Fibroblast of villous mesenchyme (primary cell): Measurements from ENCODE around the gene CARMIL1. TPM values are rescaled to one million over a fixed set of nuclear protein-coding genes. Genes with fewer than 3 reads are reported as not detected.
A peak's percentile ranks its signal among the peaks of the same experiment; 100 is the strongest.

ENCODE experiments used
- DNase-seq: peaks from one replicate; pipeline ENCODE4 v3.0.0-alpha.2; 2010; ENCODE audit warnings: low read depth
- H3K4me3 ChIP-seq: 2 replicates; pipeline ENCODE4 v1.5.1; 2011; ENCODE audit warnings: low read depth, mild to moderate bottlenecking, low read length
- CTCF ChIP-seq: IDR thresholded peaks from 2 replicates; pipeline ENCODE4 v1.5.1; 2012; ENCODE audit warnings: low read depth, mild to moderate bottlenecking, low read length; ENCODE audit not compliant: insufficient read depth
- total RNA-seq: library from RNA; depleted of rRNA; stranded (reverse); fragments of >200 nt; gene quantifications from 2 replicates; pipeline ENCODE4 v1.2.3, GENCODE V29; 2012

The CARMIL1 gene
- total RNA-seq, 1 donor = 11.2 TPM

DNA sequence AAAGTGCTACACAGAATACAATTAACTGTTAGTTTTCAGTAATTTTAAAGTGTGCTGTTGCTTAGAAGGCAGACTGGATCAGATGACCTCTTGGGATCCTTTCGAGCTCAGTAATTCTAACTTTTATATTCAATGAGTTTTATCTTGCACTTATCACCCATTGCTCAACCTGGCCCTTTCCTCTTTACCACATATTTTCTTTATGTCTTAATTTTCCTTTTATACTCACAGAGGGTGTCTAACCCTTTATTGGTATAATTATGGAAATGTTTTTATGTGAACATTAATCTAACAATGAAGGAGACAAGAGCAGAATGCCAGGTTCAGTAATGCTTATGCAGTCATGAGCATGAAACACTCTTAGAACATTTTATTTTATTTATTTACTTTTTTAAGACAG lies 39.7 kb upstream of the CARMIL1 start:
- no peak for TF ChIP-seq CTCF
- DNase-seq = no peak
- no peak overlapping the region for H3K4me3 ChIP-seq

DNA sequence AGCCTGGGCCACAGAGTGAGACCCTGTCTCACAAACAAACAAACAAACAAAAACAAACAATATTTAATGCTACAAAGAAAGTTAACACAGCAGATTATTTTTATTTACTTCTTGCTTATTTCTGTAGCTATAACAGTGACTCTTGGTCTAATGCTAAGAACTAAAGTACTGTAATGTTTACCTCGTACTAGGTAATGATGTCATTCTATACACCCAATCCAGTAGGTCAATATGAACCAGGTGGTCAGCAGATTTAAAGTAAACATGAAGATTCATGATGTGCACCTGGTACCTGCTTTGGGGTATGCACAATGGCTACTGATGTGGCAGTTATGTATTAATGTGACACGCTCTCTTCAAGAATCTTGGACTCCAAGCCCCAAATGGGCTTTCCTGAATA lies 36.6 kb upstream of the CARMIL1 start:
- DNase-seq = no peak
- no peak overlapping the region for H3K4me3 ChIP-seq
- no peak for TF ChIP-seq CTCF

DNA sequence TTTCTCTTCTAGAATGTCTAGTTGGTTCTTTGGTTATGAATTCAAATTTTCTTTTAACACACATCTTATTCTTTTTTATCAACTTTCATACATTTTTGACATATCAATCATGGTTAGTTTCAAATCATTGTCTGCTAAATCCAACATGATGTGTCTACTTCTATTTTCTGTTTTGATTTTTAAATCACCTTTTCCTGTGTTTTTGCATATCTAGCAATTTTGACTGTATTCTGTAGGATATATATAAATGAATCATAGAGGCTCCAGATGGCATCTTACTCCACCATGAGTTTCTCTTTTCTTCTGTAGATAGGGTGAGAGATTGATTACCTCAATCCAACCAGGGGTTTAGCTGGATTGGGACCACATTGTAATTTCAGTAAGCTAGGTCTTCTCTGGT lies 34.3 kb upstream of the CARMIL1 start:
- TF ChIP-seq CTCF = no peak
- H3K4me3 ChIP-seq = no peak overlapping the region
- no peak for DNase-seq

- DNase-seq = peak; percentile 37
- TF ChIP-seq CTCF = no peak
- no peak overlapping the region for H3K4me3 ChIP-seq
Measured at GRCh38 chr6:25248123-25248522, 31.1 kb upstream of the CARMIL1 start.

GRCh38 chr6:25249133-25249532 lies 30.0 kb upstream of the CARMIL1 start:
- no peak for DNase-seq
- no peak for TF ChIP-seq CTCF
- no peak overlapping the region for H3K4me3 ChIP-seq

GRCh38 chr6:25250878-25251277 lies 28.3 kb upstream of the CARMIL1 start:
- DNase-seq = peak; percentile 34
- no peak for TF ChIP-seq CTCF
- no peak overlapping the region for H3K4me3 ChIP-seq

DNA sequence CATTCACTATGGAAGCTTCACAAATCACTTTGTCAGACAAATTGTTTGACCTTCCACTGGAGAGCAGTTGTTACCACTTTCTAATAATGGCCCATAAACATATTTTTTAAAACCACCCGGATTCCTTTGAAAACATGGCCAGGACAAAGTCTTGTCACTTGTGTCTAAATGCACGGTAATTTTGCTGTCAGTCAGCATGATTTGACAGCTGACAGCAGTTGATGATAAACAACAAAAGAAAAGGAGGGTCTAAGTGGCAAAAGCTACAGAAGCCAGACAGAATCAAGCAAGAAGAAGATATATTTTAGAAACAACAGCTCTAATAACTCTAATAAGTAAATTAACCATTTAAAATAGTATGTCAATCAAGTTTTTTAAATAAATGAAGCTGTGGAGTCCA lies 27.7 kb upstream of the CARMIL1 start:
- DNase-seq = no peak
- TF ChIP-seq CTCF = no peak
- no peak overlapping the region for H3K4me3 ChIP-seq
